Pancreas (tissue), 10 donors: Measurements from ENCODE around the gene GPC5. TPM values are rescaled to one million over a fixed set of nuclear protein-coding genes. Genes with fewer than 3 reads are reported as not detected.

ENCODE experiments used
- ATAC-seq, 4 donors: fragments of 200-7000 bp; cut with Tn5 transposase; one replicate each; pipeline versions ENCODE4 v1.8.0 to v1.9.1; 2020; ENCODE audit warnings: mild to moderate bottlenecking in 4 of 4, moderate library complexity in 4 of 4
- DNase-seq, 6 donors: peaks; one replicate each; pipeline ENCODE4 v3.0.0-alpha.2; 2020
- FAIRE-seq: peaks from 2 replicates; lab custom pipeline; 2012; peaks lifted over from hg19 to GRCh38; lab: Jason Lieb, UNC
- H3K27ac ChIP-seq, 4 donors: fragments of 200-600 bp; sonication (generic); 1 replicate in 3 of 4; 2 replicates in 1 of 4; pipeline versions ENCODE4 v1.5.0 to v1.8.0; 2020
- H3K27me3 ChIP-seq, 4 donors: fragments of 200-600 bp; one replicate each; pipeline ENCODE4 v1.8.0; 2021
- H3K36me3 ChIP-seq, 3 donors: fragments of 200-600 bp; sonication (generic) in 1 of 3; one replicate each; pipeline versions ENCODE4 v1.5.0 to v1.8.0; 2020 to 2021
- H3K4me1 ChIP-seq, 3 donors: fragments of 200-600 bp; one replicate each; pipeline ENCODE4 v1.8.0; 2021
- H3K4me3 ChIP-seq, 4 donors: fragments of 200-600 bp; sonication (generic) in 2 of 4; one replicate each; pipeline versions ENCODE4 v1.5.0 to v1.8.0; 2020 to 2021
- H3K9me3 ChIP-seq, 4 donors: fragments of 200-600 bp; one replicate each; pipeline ENCODE4 v1.8.0; 2021
- WGBS, 2 donors: extraction: QIAGEN DNeasy Blood & Tissue Kit; methylation state at CpG; one replicate each; pipeline ENCODE4 v1.1.7; 2013; 5-methylcytosine and 5-hydroxymethylcytosine counted together
- intact Hi-C, 3 donors: fragments of 100-400 bp; cut with DNase I; formaldehyde crosslinking; loops; one replicate each; pipeline versions ENCODE4 v1.11.1 to v1.14.2; 2022
- polyA plus RNA-seq, 2 donors: library from polyadenylated mRNA; stranded (reverse); fragments of 200-250 nt; gene quantifications; one replicate each; pipeline ENCODE4 v1.2.3, GENCODE V29; 2013
- total RNA-seq, 6 donors: library from RNA; stranded (reverse); fragmentation: NEBNext Ultra II Directional in 4 of 6; extraction: Animal tissue kit (Norgen Biotek cat#: 25700) in 4 of 6; gene quantifications; one replicate each; pipeline versions ENCODE4 v1.2.1 to v1.2.4, GENCODE V29; 2021 to 2023
- TF ChIP-seq, protein P1 (sequence below), 4 donors: fragments of 200-600 bp; sonication (generic) in 3 of 4; IDR thresholded peaks; one replicate each; pipeline versions ENCODE4 v1.5.0 to v1.8.0; 2021; ENCODE audit warnings: antibody characterized with exemption in 4 of 4
- donor health status: healthy with polysubstance abuse.
- donor health status: DM: no; HTN: no; CAD: no; lungs with moderate emphysema.
- donor health status: DM: no; HTN: no; CAD: no.
- donor health status: control.
- donor health status: control.
- donor health status: Bipolar disorder and iron deficiency.
- donor health status: DM: yes; HTN: yes; CAD: no.
- donor health status: DM: no; HTN: no; CAD: no.
- donor health status: DM: no; HTN: no; CAD: no.
- donor health status: DM: yes; HTN: yes; CAD: no.

Gene GPC5
- total and polyA plus RNA-seq, 8 donors = 0.12 to 0.35 (median 0.35) TPM; not detected in 5

- intact Hi-C loops = no loop called here
- WGBS, 2 donors = 39 to 46% methylated on average over 1 of the region's 1 CpG
- ATAC-seq (no peak), DNase-seq (no peak), FAIRE-seq (no peak)
- Histone ChIP-seq H3K27ac (no peak overlapping the region), H3K4me1 (no peaks in the 10 kb centered on the region), H3K9me3 (no peaks in the 10 kb centered on the region), H3K36me3 (no peaks in the 10 kb centered on the region), H3K27me3 (no peaks in the 10 kb centered on the region), H3K4me3 (no peak overlapping the region)
- TF ChIP-seq, protein P1, sequence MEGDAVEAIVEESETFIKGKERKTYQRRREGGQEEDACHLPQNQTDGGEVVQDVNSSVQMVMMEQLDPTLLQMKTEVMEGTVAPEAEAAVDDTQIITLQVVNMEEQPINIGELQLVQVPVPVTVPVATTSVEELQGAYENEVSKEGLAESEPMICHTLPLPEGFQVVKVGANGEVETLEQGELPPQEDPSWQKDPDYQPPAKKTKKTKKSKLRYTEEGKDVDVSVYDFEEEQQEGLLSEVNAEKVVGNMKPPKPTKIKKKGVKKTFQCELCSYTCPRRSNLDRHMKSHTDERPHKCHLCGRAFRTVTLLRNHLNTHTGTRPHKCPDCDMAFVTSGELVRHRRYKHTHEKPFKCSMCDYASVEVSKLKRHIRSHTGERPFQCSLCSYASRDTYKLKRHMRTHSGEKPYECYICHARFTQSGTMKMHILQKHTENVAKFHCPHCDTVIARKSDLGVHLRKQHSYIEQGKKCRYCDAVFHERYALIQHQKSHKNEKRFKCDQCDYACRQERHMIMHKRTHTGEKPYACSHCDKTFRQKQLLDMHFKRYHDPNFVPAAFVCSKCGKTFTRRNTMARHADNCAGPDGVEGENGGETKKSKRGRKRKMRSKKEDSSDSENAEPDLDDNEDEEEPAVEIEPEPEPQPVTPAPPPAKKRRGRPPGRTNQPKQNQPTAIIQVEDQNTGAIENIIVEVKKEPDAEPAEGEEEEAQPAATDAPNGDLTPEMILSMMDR (IDR thresholded peaks at IDR 0.05) = no peak
Observed at GRCh38 chr13:91572439-91572838, 174.0 kb downstream of the GPC5 start.

DNA sequence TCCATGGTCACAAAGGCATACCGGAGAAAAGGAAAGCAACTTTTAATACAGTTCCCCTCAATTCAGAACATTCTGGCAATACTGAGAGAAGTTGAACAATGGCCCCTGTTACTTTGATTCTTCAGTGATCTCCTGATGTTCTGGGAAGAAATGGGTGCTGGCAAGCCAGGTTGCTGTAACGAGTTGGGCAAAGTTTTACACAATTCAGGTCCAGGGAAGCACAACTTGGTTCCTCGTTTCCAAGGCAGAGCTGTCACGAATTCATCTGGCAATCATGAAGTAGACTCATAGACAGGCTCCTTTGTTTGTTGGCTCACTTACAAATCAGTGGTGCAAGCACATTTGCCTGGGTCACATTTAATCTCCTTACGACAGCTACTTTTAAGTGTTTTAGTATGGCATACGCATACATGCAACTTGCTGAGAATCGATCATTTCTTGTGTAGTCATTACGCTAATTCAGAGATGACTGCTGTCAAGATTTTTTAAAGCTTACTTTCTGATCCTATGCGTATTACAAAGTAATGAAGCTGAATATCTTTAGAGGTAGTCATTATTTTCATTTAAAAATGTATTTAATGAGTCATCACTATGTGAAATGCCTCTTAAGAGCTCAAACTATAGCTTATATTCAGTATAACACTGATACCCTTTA is 174.7 kb downstream of the GPC5 start:
- Histone ChIP-seq H3K36me3 (no peaks in the 10 kb centered on the region), H3K4me3 (no peak overlapping the region), H3K9me3 (no peaks in the 10 kb centered on the region), H3K4me1 (no peaks in the 10 kb centered on the region), H3K27ac (no peak overlapping the region), H3K27me3 (no peaks in the 10 kb centered on the region)
- TF ChIP-seq, protein P1 (IDR thresholded peaks at IDR 0.05) = no peak
- intact Hi-C loops = no loop called here
- WGBS, 2 donors = 74 to 84% methylated on average over 9 of the region's 9 CpGs
- FAIRE-seq (no peak), DNase-seq (no peak), ATAC-seq (no peak)

DNA sequence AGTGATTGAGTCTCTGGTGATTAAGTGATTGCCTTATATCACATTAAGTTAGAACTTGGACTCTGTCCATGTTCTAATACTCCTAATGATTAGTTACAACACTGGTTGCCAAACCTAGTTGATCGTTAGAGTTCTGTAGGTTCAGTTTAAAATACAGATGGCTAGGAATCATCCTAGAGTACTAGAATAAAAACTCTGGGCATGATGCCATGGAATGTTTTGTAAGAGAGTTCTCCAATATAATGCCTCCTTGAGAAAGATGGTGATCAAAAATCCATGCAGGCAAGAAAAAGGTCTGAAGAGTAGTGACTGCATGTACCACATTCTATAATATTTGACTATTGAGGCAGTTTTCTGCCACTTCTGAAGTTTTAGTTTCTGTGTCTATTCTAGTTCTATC is 176.3 kb downstream of the GPC5 start:
- no peaks in the 10 kb centered on the region for H3K27me3 ChIP-seq
- ATAC-seq (no peak), DNase-seq (no peak), FAIRE-seq (no peak)
- no peak overlapping the region for H3K27ac ChIP-seq
- no peaks in the 10 kb centered on the region for H3K9me3 ChIP-seq
- no peak overlapping the region for H3K4me3 ChIP-seq
- no peaks in the 10 kb centered on the region for H3K4me1 ChIP-seq
- WGBS, 2 donors = 12 to 22% methylated on average over 1 of the region's 1 CpG
- TF ChIP-seq, protein P1 (IDR thresholded peaks at IDR 0.05) = no peak
- no peaks in the 10 kb centered on the region for H3K36me3 ChIP-seq
- intact Hi-C loops = no loop called here

DNA sequence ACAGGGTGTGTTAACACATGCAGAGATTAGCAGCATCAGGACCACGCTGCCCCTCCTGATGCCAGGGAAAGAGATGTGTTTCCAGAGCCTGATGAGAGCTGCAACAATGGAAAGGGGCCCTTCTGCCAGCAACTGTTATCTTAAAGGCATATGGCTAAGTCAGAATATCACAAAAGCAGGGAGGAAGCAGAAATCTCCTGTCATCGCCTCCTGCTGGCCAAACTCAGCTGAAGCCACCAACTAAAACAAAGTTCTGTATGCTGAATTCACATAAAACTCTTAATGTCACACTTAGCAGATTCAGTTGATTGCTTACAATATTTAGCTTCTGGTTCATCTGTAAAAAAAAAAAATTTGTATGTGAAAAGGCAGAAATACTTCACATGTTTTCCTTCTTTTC is 178.2 kb downstream of the GPC5 start:
- Histone ChIP-seq H3K9me3 (no peaks in the 10 kb centered on the region), H3K36me3 (no peaks in the 10 kb centered on the region), H3K4me1 (no peaks in the 10 kb centered on the region), H3K27me3 (no peaks in the 10 kb centered on the region), H3K4me3 (no peak overlapping the region), H3K27ac (no peak overlapping the region)
- no peak for DNase-seq
- TF ChIP-seq, protein P1 (IDR thresholded peaks at IDR 0.05) = no peak
- FAIRE-seq = no peak
- ATAC-seq = no peak
- intact Hi-C loops = no loop called here
- WGBS, 2 donors = 62 to 82% methylated on average over 2 of the region's 2 CpGs

GRCh38 chr13:91579320-91579719 is 180.9 kb downstream of the GPC5 start:
- no peak overlapping the region for H3K27ac ChIP-seq

More at GRCh38 chr13:91579320-91579719, 180.9 kb downstream of the GPC5 start:
- FAIRE-seq (no peak), DNase-seq (no peak), ATAC-seq (no peak)
- intact Hi-C loops = no loop called here
- TF ChIP-seq, protein P1 (IDR thresholded peaks at IDR 0.05) = no peak
- 81 to 93% methylated on average over 7 of the region's 7 CpGs for WGBS, 2 donors
- Histone ChIP-seq H3K4me1 (no peaks in the 10 kb centered on the region), H3K36me3 (no peaks in the 10 kb centered on the region), H3K4me3 (no peak overlapping the region), H3K27me3 (no peaks in the 10 kb centered on the region), H3K9me3 (no peaks in the 10 kb centered on the region)
